GM19193 (cell line): ENCODE measurements around the gene A4GALT.

Experiments used
- POLR2A ChIP-seq: IDR thresholded peaks from 4 replicates; pipeline ENCODE4 v1.6.1; 2011; ENCODE audit not compliant: insufficient read depth, insufficient read length; ENCODE audit errors: extremely low read depth

Gene A4GALT

GRCh38 chr22:42693763-42694683 is 26.6 kb downstream of the A4GALT start:
- no peak for TF ChIP-seq POLR2A

- TF ChIP-seq POLR2A, result no peak
These were observed 27.5 kb downstream of the A4GALT start for GRCh38 chr22:42693055-42693762.

GRCh38 chr22:42692239-42693054 is 28.2 kb downstream of the A4GALT start:
- peak; percentile 33 for TF ChIP-seq POLR2A

DNA sequence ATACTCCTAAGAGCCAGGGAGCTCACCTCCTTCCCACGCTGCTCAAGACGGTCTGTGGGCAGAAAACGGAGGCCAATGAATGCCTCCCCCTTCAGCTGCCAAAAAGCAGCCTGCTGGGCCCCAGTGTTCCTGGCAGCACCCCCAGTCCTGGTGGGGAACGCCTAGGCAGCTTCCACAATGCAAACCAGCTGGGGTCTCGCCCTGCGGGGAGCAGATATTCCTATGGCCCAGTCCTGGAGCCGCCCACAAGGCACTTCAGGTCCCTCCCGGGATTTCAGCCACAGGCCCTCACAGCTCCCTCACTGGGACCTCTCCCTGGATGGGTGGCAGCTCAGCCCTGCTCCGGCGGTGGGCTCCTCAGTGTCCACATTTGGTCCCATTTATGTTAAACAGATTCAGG is 29.2 kb downstream of the A4GALT start:
- no peak for TF ChIP-seq POLR2A

DNA sequence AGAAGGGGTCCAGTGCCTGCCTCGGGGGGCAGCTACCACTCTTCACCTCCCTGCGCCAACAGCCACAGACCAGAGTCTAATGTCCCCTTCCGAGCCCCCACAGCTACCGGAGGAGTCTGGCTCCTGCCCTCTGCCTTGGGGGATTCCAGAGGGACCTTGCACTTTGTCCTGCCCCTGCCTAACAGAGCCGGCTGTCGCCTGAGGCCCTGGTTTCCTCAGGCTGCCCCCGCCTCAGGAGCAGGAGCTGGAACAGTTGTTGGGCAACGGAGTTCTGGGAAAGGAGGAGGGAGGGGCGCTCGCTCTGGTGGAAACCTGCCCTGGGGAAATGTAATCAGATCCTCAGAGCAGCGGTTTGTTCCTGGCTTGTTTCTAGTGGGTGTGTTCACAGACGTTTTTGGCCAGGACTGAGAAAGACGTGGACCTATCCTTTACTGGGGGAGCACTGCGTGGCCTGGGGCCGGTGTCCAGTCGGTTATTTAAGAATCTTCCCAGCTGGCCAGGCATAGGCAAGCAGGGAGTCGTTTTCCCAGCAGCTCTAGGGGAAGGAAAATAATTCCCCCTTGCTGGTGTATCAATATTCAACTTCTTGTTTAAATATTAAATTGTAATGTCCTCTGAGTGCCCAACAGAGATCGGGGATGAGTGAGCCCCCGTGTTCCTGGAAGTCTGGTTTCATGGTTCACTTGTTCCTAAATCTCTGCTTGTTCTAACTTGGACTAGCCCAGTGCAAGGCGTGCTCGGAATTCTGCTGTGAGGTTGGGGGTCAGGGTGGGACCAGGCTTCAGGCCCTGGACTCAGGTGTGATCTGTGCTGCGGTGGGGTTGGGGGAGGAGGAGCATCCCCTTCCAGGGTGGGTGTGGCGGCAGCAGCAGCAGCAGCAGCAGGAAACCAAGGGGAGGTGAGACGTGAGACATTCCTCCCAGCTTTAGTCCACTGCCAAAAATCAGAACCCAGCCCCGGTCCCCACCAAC is 32.1 kb downstream of the A4GALT start:
- no peak for TF ChIP-seq POLR2A

GRCh38 chr22:42686756-42687491 is 33.7 kb downstream of the A4GALT start:
- no peak for TF ChIP-seq POLR2A

GRCh38 chr22:42685941-42686653 is 34.6 kb downstream of the A4GALT start:
- TF ChIP-seq POLR2A, result no peak

DNA sequence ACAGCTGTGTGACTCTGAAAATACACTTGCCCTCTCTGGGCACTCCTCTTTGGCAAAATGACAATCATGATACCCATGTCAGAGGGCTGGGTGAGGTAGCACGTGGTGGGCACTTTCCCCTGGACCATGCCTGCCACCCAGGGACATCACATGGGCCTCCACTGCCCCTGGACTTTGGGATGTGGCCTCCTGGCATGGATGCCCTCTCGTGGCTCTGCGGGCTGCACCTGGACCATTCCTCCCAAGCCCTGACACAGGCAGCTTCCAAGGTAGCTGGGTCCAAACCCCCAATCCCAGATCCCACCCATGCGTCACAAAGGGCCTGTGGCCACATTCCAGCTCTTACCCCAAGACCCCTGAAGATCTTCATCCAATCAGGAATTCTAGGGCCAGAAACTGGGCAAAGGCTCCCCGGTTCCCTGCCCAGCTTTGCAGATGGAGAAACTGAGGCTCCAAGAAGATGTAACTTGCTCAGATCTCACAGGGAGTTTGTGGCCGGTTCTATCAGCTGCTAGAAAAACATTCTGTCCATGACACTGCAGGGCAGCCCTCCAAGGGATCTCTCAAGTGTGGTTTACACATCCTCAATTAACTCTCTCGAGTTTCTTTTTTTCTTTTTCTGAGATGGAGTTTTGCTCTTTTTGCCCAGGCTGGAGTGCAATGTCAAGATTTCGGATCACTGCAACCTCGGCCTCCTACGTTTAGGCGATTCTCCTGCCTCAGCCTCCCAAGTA is 36.0 kb downstream of the A4GALT start:
- no peak for TF ChIP-seq POLR2A

DNA sequence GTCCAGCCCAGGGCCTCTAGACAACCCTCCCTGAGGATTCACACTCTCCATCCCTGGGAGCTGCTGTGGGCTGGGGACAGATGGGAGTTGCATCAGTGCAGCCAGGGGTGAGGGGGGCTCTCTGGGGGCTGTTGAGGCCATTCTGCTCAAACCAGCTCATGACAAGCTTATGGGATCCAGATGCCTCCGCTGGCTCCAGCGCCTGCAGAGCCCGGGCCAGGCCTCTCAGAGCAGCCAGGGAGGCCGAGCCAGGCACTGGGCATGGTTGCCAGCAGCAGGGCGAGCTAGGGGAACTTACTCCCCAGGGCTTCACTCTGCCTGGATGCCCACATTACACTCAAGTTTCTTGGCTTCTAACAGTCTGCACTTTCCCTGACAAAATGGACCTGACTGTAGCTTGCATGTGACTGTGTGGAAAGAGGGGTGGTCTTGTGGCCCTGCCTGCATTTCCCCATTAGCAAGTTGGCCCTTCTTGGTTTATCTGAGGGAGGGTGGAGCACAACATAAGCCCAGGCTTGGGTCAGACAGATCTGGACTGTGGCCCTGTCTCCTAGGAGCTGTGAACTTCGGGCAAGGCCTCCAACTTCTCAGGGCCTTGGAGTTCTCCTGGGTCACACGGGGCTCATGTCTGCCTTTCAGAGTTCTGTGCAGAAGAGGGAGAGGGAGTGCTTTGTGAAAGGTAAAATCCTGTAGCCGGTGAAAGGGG is 36.9 kb downstream of the A4GALT start:
- no peak for TF ChIP-seq POLR2A

DNA sequence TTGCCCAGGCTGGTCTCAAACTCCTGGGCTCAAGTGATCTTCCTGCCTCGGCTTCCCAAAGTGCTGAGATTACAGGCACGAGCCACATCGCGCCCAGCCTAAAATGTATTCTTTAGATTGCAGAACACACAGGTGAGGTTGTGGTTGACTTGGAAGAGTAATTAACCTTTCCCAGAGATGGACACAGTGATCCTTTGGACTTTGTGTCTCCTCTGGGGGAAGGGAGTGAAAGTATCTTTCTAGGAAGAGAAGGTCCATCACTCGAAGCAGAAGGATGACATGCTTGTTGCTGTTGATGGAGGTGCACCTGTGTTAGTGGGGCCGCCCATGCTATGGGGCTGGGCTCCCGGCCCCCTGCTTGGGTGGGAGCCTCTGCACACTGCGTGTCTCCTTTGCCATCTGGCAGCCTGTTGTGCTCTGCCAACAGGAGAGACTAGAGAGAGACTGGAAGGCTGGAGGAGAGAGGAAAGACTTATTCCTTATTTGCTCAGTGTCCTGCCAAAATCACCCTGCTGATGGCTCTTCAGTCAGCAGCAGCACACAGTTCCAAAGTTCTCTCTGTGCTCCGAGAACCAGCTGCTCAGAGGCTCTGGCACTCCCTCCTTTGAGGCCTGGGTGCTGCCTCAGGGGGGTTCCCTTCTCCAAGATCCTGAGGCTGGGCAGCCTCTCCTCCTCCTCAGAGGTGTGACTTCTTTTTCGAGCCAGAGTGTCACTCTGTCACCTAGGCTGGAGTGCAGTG is 38.4 kb downstream of the A4GALT start:
- no peak for TF ChIP-seq POLR2A

DNA sequence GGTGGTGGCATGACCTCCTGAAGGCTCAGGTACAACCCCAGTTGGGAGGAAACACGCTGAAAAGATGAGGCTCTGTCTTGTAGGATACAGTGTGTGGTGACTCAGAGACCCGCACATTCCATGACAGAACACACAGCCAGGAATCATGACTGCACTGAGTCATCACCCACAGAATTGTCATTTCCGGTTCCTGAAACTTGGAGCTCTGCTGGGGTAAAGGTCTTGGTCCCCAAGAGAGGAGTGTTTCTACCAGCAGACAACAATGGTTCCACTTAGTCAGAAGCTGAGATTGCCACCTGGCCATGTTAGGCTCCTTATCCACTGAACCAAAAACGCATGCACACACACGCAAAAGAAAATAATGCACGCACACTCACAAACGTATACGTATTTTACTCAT is 40.0 kb downstream of the A4GALT start:
- no peak for TF ChIP-seq POLR2A
